DOHH2 (cell line): Measurements from ENCODE around the gene PKP4.

Experiments
- CTCF ChIP-seq: fragments of 200-600 bp; sonication (generic); IDR thresholded peaks from one replicate; pipeline ENCODE4 v1.5.1; 2014; ENCODE audit warnings: antibody characterized with exemption, mild to moderate bottlenecking, low read depth, low read length; ENCODE audit not compliant: poor library complexity, severe bottlenecking
- EZH2phosphoT487 ChIP-seq: fragments of 200-600 bp; sonication (generic); IDR thresholded peaks from 2 replicates; pipeline ENCODE4 v1.6.1; 2017; ENCODE audit warnings: borderline replicate concordance, mild to moderate bottlenecking, antibody characterized with exemption, low read length, moderate library complexity, mixed read lengths

GRCh38 chr2:158567208-158567607 is 110.5 kb downstream of the PKP4 start:
- TF ChIP-seq CTCF = no peak
- no peak for TF ChIP-seq EZH2phosphoT487
